HepG2 (cell line): ENCODE data around the gene TFAP2E. TPM values are rescaled to one million over a fixed set of nuclear protein-coding genes. Genes with fewer than 3 reads are reported as not detected.

Experiments used
- ATAC-seq: fragments of 200-7000 bp; cut with Tn5 transposase; 3 replicates; pipeline ENCODE4 v1.9.1; 2020; ENCODE audit warnings: mild to moderate bottlenecking, moderate library complexity
- BruUV-seq: library from RNA; stranded (reverse); fragments of 400-500 nt; replicated peaks from 2 replicates; lab custom pipeline; 2021; lab: Mats Ljungman, UMichigan
- CTCF ChIA-PET: fragments of 300-600 bp; formaldehyde crosslinking; extraction: SDS; loops from one replicate; lab custom pipeline; 2021; ENCODE audit warnings: low total read pairs, inconsistent platforms, low intra/inter-chr PET ratio; lab: Yijun Ruan, JAX
- POLR2A ChIA-PET: fragments of 350-600 bp; sonication (Branson Sonifier 250); formaldehyde crosslinking; loops from one replicate; lab custom pipeline; 2020; ENCODE audit warnings: antibody characterized with exemption, inconsistent platforms; lab: Yijun Ruan, JAX
- DNase-seq: peaks from one replicate; pipeline ENCODE4 v3.0.0-alpha.2; 2015; ENCODE audit warnings: low spot score
- FAIRE-seq: peaks from 3 replicates; lab custom pipeline; 2011; peaks lifted over from hg19 to GRCh38; lab: Jason Lieb, UNC
- H2AFZ ChIP-seq: one replicate; pipeline ENCODE4 v1.6.1; 2011; ENCODE audit warnings: low read length, inconsistent platforms
- H3K27ac ChIP-seq: fragments of 300-600 bp; 3 replicates; pipeline ENCODE4 v1.8.0; 2011; ENCODE audit warnings: mixed run types, mild to moderate bottlenecking, mixed read lengths, low read length, inconsistent platforms; ENCODE audit not compliant: insufficient read depth; ENCODE audit errors: extremely low read length
- H3K27me3 ChIP-seq, 2 experiments: fragments of 200-600 bp in 1 of 2; 2 replicates in 1 of 2; 3 replicates in 1 of 2; pipeline versions ENCODE4 v1.6.0 to v1.8.0; 2011; ENCODE audit warnings: low read length in 2 of 2, mild to moderate bottlenecking in 2 of 2, moderate library complexity in 2 of 2, inconsistent platforms in 1 of 2; ENCODE audit not compliant: insufficient read depth in 2 of 2, control insufficient read depth in 1 of 2
- H3K36me3 ChIP-seq, 2 experiments: fragments of 200-600 bp in 1 of 2; replicated peaks in 1 of 2; 2 replicates in 1 of 2; 3 replicates in 1 of 2; pipeline versions ENCODE4 v1.5.1 to v1.8.0; 2011; ENCODE audit warnings: low read length in 2 of 2, inconsistent platforms in 1 of 2; ENCODE audit not compliant: insufficient read depth in 2 of 2, control insufficient read depth in 1 of 2
- H3K4me1 ChIP-seq: 2 replicates; pipeline ENCODE4 v1.5.1; 2012; ENCODE audit warnings: low read length, inconsistent platforms; ENCODE audit not compliant: insufficient read depth
- H3K4me2 ChIP-seq: 2 replicates; pipeline ENCODE4 v1.6.0; 2011; ENCODE audit warnings: low read depth, low read length, inconsistent platforms
- H3K4me3 ChIP-seq, 3 experiments: fragments of 200-600 bp in 1 of 3; sonication (generic), shearing (Covaris generic) in 1 of 3; replicated peaks in 1 of 3; 2 replicates each; pipeline ENCODE4 v1.5.1; 2011 to 2016; ENCODE audit warnings: low read length in 3 of 3, inconsistent platforms in 2 of 3, low read depth in 2 of 3, mild to moderate bottlenecking in 2 of 3, control low read depth in 1 of 3, mixed read lengths in 1 of 3; ENCODE audit not compliant: insufficient read depth in 1 of 3
- H3K79me2 ChIP-seq: one replicate; pipeline ENCODE4 v1.6.1; 2011; ENCODE audit warnings: low read length, inconsistent platforms; ENCODE audit not compliant: insufficient read depth
- H3K9ac ChIP-seq: 2 replicates; pipeline ENCODE4 v1.6.0; 2011; ENCODE audit warnings: mild to moderate bottlenecking, low read depth, low read length, inconsistent platforms; ENCODE audit not compliant: insufficient read depth
- H3K9me3 ChIP-seq: 2 replicates; pipeline ENCODE4 v1.5.1; 2012; ENCODE audit warnings: mild to moderate bottlenecking, low read length
- H4K20me1 ChIP-seq: 2 replicates; pipeline ENCODE4 v1.6.0; 2011; ENCODE audit warnings: inconsistent platforms, mild to moderate bottlenecking, low read length, moderate library complexity; ENCODE audit not compliant: insufficient read depth
- GATAD2A ChIP-seq: IDR thresholded peaks from 2 replicates; pipeline ENCODE4 v1.6.1; 2016
- HIVEP1 ChIP-seq: sonication (generic); formaldehyde crosslinking; IDR thresholded peaks from 2 replicates; pipeline ENCODE4 v1.4.0; 2020; ENCODE audit warnings: mild to moderate bottlenecking, missing genetic modification reagents
- HNF1B ChIP-seq: sonication (generic); formaldehyde crosslinking; IDR thresholded peaks from 2 replicates; pipeline ENCODE4 v1.5.1; 2020; ENCODE audit warnings: mild to moderate bottlenecking, moderate library complexity, missing genetic modification reagents
- MIXL1 ChIP-seq: IDR thresholded peaks from 2 replicates; pipeline ENCODE4 v1.6.1; 2016
- MLXIP ChIP-seq: sonication (generic); formaldehyde crosslinking; IDR thresholded peaks from 2 replicates; pipeline ENCODE4 v1.9.0; 2021; ENCODE audit warnings: missing genetic modification reagents, borderline replicate concordance
- NAIF1 ChIP-seq: sonication (generic); formaldehyde crosslinking; IDR thresholded peaks from 2 replicates; pipeline ENCODE4 v1.5.0; 2020; ENCODE audit warnings: mild to moderate bottlenecking, missing genetic modification reagents, borderline replicate concordance
- NBN ChIP-seq: fragments of 450-650 bp; conservative IDR thresholded peaks from 2 replicates; pipeline ENCODE4 v1.6.1; 2017
- RBAK ChIP-seq: sonication (generic); formaldehyde crosslinking; IDR thresholded peaks from 2 replicates; pipeline ENCODE4 v1.5.1; 2020; ENCODE audit warnings: mild to moderate bottlenecking, missing genetic modification reagents
- ZBTB4 ChIP-seq: sonication (generic); formaldehyde crosslinking; IDR thresholded peaks from 2 replicates; pipeline ENCODE4 v1.4.0; 2020; ENCODE audit warnings: missing genetic modification reagents, mild to moderate bottlenecking, borderline replicate concordance
- ZC3H13 ChIP-seq: sonication (generic); formaldehyde crosslinking; IDR thresholded peaks from 2 replicates; pipeline ENCODE4 v1.8.1; 2023; ENCODE audit warnings: mild to moderate bottlenecking, missing genetic modification reagents, moderate library complexity
- ZNF138 ChIP-seq: sonication (generic); formaldehyde crosslinking; IDR thresholded peaks from 2 replicates; pipeline ENCODE4 v1.5.0; 2020; ENCODE audit warnings: mild to moderate bottlenecking, low read depth, missing genetic modification reagents
- ZNF317 ChIP-seq: sonication (generic); formaldehyde crosslinking; IDR thresholded peaks from 2 replicates; pipeline ENCODE4 v1.5.0; 2020; ENCODE audit warnings: mild to moderate bottlenecking, missing genetic modification reagents
- ZNF367 ChIP-seq: sonication (generic); formaldehyde crosslinking; IDR thresholded peaks from 2 replicates; pipeline ENCODE4 v1.4.0; 2020; ENCODE audit warnings: missing genetic modification reagents, borderline replicate concordance
- ZNF446 ChIP-seq: sonication (generic); formaldehyde crosslinking; IDR thresholded peaks from 2 replicates; pipeline ENCODE4 v1.5.0; 2020; ENCODE audit warnings: mild to moderate bottlenecking, missing genetic modification reagents
- whole genome bisulfite sequencing: methylation state at CpG from one replicate; pipeline ENCODE4 v1.1.6; 2017; ENCODE audit warnings: low lambda C conversion rate; 5-methylcytosine and 5-hydroxymethylcytosine counted together
- in situ Hi-C: cut with HindIII; loops from 2 replicates; pipeline ENCODE4 v1.10.0; 2017; ENCODE audit warnings: low pct_unique_long_range_greater_than_20kb; ENCODE audit not compliant: extremely low pct_ligation_motif_present
- intact Hi-C: fragments of 100-400 bp; cut with micrococcal nuclease; formaldehyde crosslinking; loops from one replicate; pipeline ENCODE4 v1.10.0; 2022; ENCODE audit not compliant: unreplicated experiment
- polyA plus RNA-seq, 8 experiments: library from polyadenylated mRNA; depleted of rRNA in 3 of 8; stranded (reverse) in 7 of 8; unstranded in 1 of 8; fragments of >200 nt; fragmentation: Illumina TruSeq in 4 of 8; extraction: Trizol in 4 of 8; gene quantifications; 2 replicates each; pipeline versions ENCODE4 v1.2.1 to v1.2.3, GENCODE V29; 2011 to 2016; ENCODE audit warnings: low read depth in 4 of 8, missing spikeins in 1 of 8, mixed read lengths in 1 of 8; ENCODE audit not compliant: insufficient read depth in 1 of 8
- total RNA-seq, 5 experiments: library from RNA; depleted of rRNA; stranded (reverse); fragments of >200 nt; fragmentation: Illumina TruSeq; extraction: Trizol; gene quantifications; 2 replicates each; pipeline ENCODE4 v1.2.3, GENCODE V29; 2016; ENCODE audit warnings: low read depth in 1 of 5

The TFAP2E gene
- total and polyA plus RNA-seq, 2 of the 13 experiments (the other 11 are each of a cell fraction or from before 2014, with no cell fraction given): 0.31 to 0.41 TPM

- no peak for TF ChIP-seq GATAD2A
- TF ChIP-seq ZNF446 (CRISPR knock-in tag): no peak
- no peak for TF ChIP-seq HNF1B (CRISPR knock-in tag)
- no peak for TF ChIP-seq NBN
- TF ChIP-seq ZNF317 (CRISPR knock-in tag): no peak
- no peak for TF ChIP-seq ZC3H13 (CRISPR knock-in tag)
- no peak for TF ChIP-seq HIVEP1 (CRISPR knock-in tag)
- TF ChIP-seq ZNF367 (CRISPR knock-in tag): no peak
- TF ChIP-seq NAIF1 (CRISPR knock-in tag): no peak
- TF ChIP-seq MLXIP: no peak
- no peak for TF ChIP-seq ZNF138 (CRISPR knock-in tag)
- no peak for TF ChIP-seq MIXL1
- TF ChIP-seq ZBTB4 (CRISPR knock-in tag): no peak
- TF ChIP-seq RBAK (CRISPR knock-in tag): no peak
- Histone ChIP-seq H3K27ac (no peak overlapping the region), H2AFZ (no peak overlapping the region), H3K4me3 (no peak overlapping the region), H3K79me2 (peaks cover 17% of the 10 kb centered on the region), H3K4me2 (no peak overlapping the region), H3K36me3 (peaks cover 1 to 26% of the 10 kb centered on the region in 2 experiments; a peak in 2 of 5 replicates), H3K9me3 (no peaks in the 10 kb centered on the region), H3K27me3 (no peaks in the 10 kb centered on the region), H3K9ac (no peak overlapping the region), H4K20me1 (no peaks in the 10 kb centered on the region; the same call in none of the 2 replicates), H3K4me1 (peaks cover 20% of the 10 kb centered on the region)
- ATAC-seq (no peak), FAIRE-seq (no peak), DNase-seq (no peak)
- in situ Hi-C loops (loop anchor here (10.0 kb wide), 1 partner anchor 95 kb away; no protein-coding TSS in a partner anchor), intact Hi-C loops (no loop called here)
- no TSS peak for BruUV-seq
- ChIA-PET CTCF (no interaction called here), POLR2A (interaction anchor here (1.9 kb wide), 1 partner anchor 16 kb away, joined by 6 read pairs; no protein-coding TSS in a partner anchor)
- 100% methylated on average over 1 of the region's 1 CpG for WGBS
Observed at GRCh38 chr1:35539824-35540261, 33.3 kb upstream of the TFAP2E start.
